Upper lobe of left lung (tissue), 4 donors: Measurements from ENCODE around the gene GPR84.

Experiments used
- CTCF ChIP-seq, 6 experiments: fragments of 450-650 bp in 4 of 6; fragments of 200-600 bp in 2 of 6; sonication (generic) in 2 of 6; IDR thresholded peaks; one replicate each; pipeline ENCODE4 v1.5.1; 2016 to 2019; ENCODE audit warnings: antibody characterized with exemption in 6 of 6
- EP300 ChIP-seq, 4 donors: sonication (generic); formaldehyde crosslinking; IDR thresholded peaks; one replicate each; pipeline ENCODE4 v1.5.1; 2017; ENCODE audit warnings: antibody characterized with exemption in 4 of 4, control low read depth in 2 of 4

GRCh38 chr12:54349679-54350078 is 14.6 kb downstream of the GPR84 start:
- TF ChIP-seq CTCF (IDR thresholded peaks at IDR 0.05) (no peak), EP300 (IDR thresholded peaks at IDR 0.05) (no peak)
